ENCODE data around the gene INF2.

GRCh38 chr14:104688505-104689108, 811 bp upstream of the INF2 start:
- TF ChIP-seq CTCF (IDR thresholded peaks at IDR 0.05) = no peak
- no peak for TF ChIP-seq POLR2A (IDR thresholded peaks at IDR 0.05; ENCODE audit: low read depth)

Measured in esophagus muscularis mucosa (tissue), 3 donors.